Middle frontal gyrus (tissue), 1 donor: ENCODE results near the gene GFAP.

ENCODE experiments used
- DNase-seq: peaks from one replicate; pipeline ENCODE4 v3.0.0-alpha.2; 2015; ENCODE audit warnings: low spot score; ENCODE audit errors: extremely low spot score

GFAP gene

DNA sequence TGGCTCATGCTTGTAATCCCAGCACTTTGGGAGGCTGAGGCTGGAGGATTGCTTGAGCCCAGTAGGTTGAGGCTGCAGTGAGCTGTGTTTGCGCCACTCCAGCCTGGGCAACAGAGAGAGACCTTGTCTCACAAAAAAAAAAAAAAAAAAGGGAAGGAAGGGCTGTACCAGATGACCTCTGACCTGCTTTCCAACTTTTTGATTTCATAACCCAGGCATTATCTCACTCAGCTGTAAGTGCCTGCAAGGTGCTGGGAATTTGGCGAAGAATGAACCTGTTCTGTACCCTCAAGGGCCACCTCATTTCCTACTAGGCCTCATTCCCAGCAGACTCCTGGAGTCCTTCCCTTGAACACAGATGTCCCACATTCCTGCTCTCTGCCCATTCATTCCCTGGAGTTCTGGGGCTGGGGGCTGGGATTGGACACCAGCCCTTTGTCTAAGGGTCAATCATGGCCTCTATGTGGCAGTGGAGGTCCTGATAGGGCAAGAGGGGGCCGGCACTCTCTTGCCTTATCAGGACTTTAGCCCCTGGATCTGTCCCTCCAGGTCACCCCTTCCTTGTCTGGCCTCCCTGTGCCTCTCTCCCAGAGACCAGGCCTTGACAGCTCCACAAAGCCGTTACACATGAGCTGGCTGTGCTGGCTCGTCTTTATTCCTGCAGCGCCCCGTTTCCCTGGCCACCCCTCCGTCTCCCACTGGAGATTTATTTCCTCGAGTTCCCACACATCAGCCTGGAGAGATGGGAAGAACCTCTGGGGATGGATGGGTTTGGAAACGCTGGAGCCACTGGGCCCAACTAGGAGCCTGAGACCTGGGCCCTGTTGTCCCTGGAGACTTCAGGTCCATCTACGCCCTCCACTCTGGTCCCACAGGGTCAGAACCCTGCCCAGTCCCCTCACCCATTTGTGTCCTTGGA lies 821 bp upstream of the GFAP start:
- no peak for DNase-seq

DNA sequence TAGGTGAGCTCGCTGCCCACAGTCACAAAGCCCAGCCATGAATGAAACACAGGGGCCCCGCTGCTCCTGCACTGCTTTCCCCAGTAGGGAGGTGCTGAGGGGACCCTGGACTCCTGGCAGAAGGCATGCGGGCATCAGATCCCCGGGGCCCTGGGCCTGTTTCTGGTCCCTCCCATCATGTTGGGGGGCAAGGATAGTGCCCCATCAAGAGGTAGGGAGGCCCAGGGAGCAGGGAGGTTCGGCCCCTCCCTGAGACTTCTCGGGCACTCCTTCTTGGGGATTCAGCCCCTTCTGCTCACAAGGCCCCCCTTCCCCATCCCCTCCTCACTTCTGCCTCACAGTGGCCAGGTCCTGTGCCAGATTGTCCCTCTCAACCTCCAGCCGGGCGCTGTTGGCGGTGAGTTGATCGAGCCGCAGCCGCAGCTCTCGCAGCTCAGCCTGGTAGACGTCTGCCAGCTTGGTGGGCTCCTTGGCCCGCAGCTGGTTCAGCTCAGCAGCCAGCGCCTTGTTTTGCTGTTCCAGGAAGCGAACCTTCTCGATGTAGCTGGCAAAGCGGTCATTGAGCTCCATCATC lies 515 bp downstream of the GFAP start:
- DNase-seq = no peak

DNA sequence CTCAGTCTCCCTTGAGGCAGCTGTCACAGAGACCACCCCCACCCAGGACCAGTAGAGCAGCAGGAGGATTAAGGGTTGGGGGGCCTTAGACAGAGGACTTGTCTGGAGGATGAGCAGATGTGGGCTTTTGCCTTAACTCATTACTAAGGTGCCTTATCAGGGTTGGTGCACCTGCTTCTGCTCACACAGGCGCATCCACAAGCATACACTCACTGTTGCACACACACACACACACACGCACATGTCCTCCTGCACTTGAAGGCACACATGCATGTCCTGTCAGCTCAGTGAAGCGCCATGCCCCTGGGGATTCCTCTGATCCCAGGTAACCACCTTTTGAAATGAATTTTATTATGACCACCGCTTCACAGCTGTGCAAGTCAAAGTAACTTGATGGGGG lies 1.2 kb downstream of the GFAP start:
- no peak for DNase-seq

DNA sequence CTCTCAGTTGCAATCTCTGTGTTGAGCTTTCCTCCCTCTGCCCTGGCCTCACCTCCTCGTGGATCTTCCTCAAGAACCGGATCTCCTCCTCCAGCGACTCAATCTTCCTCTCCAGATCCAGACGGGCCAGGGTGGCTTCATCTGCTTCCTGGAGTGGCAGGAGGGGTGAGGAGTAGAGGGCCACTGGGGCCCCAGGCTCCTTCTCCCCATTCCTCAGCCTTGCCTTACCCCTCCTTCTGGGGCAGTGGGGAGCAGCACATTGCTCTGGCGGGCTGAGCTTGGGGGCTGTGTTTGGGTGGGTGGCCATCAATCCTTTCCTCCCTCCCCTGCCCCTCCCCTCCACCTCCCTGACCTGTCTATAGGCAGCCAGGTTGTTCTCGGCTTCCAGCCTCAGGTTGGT lies 1.6 kb downstream of the GFAP start:
- DNase-seq = no peak

DNA sequence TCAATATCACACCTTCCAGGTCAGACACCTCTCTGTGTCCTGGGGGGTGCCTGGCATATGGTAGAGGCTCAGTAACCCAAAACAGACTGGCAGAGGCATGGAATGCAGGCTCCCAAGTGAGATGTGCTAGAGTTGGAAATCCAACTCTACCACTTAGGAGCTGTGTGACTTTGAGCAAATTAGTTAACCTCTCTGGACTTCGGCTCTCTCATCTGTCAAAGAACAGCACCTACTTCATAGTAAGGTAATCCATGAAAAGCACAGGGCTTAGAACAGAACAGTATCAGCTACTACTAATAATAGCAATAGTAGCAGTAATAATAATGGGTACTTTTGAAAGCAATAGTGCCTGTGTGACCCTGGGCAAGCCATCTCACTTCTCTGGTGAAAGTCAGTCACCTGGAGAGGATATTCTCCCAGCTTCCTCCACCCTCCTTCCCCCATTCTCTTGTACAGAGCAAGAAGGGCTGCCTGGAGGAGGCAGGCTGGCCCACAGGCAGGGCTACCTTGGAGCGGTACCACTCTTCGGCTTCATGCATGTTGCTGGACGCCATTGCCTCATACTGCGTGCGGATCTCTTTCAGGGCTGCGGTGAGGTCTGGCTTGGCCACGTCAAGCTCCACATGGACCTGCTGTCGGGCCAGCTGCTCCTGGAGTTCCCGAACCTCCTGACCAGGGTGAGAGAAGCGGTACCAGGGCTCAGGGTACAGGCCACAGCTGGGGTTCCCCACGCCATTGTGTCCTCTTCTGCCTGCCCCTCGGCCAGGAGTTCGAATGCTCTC lies 2.3 kb downstream of the GFAP start:
- no peak for DNase-seq

DNA sequence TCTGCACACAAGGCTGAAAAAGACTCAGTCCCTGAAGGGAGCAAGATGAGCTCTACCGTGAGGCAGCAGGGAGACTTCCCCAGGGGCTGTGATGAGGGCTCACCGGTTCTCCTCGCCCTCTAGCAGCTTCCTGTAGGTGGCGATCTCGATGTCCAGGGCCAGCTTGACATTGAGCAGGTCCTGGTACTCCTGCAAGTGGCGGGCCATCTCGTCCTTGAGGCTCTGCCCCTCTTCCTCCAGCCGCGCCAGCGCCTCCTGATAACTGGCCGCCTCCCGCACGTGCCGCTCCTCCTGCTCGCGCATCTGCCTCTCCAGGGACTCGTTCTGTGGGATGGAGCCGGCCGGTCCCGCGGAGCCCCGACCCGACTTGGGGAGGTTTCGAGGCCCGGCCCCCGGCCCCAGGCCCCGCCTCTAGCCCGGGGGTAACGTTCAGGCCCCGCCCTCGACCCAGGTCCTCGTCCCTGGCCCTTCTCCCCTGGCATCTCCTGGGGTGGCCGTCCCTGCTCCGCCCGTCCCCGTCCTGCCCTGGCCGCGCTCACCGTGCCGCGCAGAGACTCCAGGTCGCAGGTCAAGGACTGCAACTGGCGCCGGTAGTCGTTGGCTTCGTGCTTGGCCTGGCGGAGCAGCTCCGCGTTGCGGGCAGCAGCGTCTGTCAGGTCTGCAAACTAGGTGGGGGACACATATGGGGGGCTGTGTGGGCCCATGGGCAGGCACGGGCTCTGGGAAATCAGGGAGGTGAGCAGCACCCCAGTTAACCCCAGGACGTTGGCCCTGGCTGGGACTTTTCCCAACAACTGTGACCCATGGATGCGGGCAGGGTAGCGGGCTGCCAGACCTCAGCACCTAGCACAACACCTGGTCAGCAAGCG lies 3.9 kb downstream of the GFAP start:
- DNase-seq = no peak

DNA sequence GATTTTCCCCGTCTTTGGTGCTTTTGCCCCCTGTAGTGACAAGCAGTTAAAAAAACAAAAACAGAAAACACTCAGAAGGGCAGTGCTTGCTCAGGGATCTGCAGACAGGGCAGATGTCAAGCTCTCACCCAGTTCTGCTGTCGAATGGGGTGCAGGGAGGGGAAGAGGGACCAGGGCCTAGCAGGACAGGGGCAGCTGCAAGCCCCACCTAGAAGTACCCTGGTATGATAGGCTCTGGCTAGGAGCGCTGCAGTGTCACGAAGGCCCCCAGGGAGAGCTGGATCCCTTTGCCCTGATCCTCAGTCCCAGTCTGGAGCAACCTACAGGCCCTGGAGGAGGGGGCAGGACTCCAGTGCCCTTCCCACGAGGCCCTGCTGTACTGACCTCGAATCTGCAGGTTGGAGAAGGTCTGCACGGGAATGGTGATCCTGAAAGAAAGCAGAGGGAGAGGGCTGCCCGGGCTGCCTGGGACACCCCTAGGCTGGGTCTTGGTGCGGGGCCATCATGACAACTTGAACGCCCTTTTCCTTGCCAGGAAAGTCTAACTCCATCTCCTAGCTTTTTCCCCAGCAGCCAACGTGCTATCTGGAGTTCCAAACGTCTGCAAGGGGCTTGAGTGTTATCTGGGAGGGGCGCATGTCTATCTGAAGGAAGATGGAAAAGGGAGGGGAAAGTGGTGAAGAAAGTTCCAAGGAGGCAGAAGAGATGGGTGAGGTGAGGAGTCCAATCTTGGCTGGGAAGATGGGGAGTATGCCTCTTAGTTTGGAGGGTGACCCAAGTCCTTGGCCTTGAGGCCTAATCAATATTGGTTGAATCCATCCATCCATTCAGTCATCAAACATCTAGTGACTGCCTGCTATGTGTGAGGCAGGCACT lies 4.8 kb downstream of the GFAP start:
- no peak for DNase-seq

DNA sequence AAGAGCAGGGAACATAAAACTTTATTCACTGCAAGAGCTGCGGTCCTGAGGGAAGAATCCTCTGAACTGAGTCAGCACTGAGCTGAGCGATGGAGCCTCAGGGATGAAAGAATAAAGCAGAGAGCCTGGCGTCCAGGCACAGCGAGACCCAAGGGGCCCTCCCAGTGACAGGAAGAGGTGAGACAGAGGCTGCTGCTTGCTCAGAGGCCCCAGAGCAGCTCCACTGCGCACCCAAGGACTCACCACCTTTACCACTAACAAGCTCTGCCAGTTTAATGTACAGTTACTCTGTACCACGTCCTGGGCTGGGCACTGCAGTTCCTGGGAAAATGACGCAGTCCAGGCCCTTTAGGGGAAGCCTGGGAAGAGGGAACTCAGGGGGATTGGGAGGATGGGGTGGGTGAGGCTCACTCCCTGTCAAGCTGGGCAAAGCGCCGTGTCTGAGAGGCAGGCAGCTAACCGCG lies 5.6 kb downstream of the GFAP start:
- DNase-seq = no peak

DNA sequence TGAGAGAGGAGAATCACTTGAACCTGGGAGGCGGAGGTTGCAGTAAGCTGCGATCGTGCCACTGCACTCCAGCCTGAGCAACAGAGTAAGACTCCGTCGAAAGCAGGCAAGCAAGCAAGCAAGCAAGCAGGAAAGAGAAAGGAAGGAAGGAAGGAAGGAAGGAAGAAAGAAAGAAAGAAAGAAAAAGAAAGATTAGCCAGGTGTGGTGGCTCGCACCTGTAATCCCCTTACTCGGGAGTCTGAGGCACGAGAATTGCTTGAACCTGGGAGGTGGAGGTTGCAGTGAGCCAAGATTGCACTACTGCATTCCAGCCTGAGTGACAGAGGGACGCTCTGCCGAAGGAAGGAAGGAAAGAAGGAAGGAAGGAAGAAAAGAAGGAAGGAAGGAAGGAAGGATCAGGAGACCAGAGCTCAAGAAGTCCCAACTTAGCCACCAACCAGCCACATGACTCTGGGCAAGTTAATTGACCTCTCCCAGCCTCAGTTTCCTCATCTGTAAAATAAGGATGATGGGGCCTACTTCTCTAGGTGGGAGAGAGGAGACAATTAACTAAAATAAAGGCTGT lies 6.5 kb downstream of the GFAP start:
- DNase-seq = no peak

DNA sequence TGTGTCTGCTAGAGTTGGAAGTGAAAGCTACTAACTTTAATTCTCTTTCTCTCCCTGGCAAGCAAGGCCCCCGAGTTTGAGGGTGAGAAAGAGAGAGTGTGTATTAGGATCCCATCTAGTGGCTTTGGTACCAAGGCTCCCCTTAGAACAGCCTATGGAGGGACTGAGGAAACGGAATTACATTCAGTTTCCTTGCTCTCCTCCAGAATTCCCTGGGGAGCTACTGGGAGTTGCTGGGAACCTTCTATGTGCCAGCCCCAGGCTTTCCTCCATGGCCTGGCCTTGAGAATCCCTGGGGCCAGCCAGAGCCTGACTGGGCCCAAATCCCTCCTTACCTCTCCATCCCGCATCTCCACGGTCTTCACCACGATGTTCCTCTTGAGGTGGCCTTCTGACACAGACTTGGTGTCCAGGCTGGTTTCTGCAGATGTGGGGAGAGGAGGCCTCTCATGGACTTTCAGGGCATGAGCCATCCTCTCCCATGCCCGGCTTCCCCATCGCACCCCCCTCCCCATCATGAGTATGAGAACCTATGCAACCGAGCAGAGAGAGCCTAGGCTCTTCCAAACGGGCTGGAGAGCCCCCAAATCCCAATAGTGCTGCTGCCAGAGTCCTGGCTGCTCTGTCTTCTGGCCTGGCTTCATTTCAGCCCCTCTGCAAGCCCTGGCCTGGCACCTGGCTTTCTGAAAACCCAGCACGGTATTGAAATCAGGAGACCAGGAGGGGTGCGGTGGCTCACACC lies 7.4 kb downstream of the GFAP start:
- no peak for DNase-seq

DNA sequence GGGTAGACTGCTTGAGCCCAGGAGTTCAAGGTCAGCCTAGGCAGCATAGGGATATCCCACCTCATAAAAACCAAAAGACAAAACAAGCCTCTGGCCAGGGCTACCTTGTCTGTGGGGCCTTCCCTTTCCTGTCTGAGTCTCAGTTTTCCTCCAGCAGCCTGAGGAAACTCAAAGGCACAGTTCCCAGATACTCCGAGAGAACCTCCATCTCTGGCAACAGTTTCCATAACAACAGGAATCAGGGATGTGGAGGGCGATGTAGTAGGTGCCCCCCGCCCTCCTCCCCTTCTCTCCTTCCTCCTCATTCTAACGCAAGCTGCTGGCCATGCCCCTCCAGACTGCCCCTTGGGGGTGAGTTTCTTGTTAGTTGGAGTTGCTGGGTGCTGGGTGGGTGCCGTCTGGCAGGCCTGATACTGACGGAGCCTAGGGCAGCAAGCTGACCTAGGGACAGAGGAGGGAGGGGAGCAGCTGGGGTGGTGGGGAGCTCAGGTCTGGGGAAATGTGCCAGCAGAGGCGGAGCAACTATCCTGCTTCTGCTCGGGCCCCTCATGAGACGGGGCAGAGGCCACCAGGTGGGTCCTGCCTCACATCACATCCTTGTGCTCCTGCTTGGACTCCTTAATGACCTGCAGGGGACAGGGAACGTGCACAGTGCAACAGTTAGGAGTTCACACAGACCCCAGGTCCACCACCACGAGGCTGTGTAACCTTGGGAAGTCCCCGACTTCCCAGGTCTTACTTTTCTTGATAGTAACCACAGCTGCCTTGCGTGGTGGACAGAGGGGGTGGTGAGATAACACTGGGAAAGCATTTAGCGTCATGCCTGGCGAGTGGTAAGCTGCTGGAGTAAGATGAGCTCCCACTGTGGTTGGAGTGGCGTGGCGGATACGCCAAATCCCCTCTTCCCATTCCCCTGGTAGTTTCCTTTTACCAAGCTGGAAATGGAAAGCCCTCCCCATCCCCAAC lies 8.3 kb downstream of the GFAP start:
- DNase-seq = no peak

DNA sequence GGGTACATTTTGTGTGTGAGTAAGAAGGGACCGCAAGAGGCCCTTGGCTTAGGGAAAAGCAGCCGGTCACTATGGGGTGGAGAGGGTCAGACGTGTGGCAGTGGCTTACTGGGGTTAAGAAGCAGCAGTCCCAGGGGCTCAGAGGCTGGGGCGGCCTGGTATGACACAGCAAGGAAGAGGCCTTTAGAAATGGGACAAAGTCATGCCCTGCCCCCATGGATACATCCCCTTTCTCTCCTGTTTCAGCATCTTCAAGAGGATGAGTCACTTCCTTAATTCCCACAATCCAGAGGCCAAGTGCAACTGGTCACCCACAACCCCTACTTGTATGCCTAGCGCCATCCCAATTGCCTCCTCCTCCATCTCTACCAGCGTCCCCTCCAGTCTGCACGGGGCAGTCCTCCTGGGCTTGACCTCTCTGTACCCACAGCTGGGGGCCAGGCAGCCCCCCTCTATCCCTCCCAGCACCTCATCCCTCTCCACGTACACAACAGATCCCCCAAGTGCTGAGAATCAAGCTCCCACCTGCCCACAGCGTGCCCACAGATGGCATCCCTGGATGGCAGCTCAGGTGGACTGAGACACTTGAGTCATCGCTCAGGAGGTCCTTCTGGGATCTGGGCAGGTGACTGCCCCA lies 9.2 kb downstream of the GFAP start:
- DNase-seq = no peak

DNA sequence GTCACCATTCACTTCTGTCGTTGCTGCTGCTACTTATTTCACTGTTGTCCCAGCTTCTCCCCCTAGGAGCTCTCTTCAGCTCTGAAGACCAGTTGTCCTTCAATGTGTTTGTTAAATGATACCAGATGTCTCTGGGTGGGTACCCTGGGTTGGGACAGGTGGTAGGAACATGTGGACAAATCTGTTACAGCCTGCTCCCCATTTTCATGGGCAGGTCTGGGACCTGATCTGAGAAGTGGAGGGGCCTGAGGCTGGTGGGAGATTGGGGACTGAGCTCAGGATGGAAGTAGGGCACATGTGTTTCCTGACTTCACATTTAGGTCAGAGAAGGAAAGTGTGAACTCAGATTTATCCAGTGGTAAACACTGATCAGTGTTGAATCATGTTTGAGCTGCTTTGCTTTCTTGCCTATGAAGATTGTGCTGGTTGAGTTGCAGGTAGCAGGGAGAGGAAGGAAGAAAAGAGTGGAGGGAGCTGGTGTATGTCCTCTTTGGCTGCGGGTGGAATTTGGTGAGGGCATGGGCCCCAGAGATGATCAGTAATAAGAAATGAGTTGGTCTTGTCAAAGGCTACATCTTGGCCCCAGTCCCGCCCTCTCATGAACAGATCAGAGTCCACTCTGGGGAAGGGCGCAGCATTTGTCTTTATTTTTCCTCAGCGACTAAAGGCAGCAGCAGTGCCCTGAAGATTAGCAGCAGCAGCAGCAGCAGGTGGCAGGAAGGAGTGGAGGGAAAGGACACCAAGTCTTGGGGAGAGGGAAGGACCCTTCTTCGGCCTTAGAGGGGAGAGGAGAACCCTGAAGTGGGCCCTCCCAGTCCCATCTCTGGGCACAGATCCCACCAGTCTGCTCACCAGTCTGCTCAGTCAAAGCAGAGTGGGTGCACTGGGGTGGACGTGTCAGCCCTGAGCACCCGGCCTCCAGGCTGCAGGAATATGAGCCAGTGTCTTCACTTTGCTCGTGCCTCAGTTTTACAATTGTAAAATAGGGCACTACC lies 10.0 kb downstream of the GFAP start:
- no peak for DNase-seq

DNA sequence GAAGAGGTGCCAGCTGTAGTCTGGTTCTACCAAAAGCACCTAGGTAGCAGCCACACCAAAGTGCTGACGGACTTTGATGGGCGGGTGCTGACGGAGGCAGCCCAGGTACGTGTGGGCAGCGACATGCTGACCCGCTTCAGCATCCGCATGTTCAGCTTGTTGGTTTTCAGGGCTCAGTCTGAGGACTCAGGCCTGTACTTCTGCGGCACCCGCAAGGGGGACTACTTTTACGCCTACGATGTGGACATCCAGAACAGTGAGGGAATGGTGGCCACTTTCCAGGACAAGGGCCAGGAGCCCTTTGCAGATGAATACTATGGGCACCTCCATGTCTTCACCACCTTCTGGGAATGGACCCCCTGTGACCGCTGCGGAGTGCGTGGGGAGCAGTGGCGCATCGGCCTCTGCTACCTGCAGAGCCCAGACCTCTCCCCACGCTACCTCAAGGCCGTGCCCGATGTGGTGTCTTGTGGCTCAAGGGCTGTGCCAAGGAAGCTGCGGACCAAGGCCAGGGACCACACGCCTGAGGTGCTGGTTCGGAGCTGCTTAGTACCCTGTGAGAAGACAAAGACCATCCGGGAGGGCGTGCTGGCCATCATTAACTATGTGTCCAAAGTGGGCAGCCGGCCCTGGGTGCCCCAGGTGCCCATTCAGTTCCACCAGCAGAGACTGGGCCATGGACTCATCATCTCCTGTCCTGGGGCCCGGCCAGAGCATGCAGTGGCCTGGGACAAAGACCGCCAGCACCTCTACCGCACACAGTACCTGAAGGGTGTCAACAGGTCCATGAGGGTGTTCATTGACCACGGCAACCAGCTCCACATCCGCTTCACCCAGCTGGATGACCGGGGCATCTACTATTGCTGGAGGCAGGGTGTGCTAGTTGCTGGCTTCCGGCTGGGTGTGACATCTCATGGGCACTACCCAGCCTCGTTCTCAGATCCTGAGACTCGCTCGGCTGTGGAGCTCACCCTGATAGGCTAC lies 11.0 kb downstream of the GFAP start:
- no peak for DNase-seq
